Heart left ventricle (tissue), 13 donors: ENCODE results near the gene ORC5.

ENCODE experiments used
- CTCF ChIP-seq, 12 donors: fragments of 200-600 bp; sonication (generic) in 4 of 12; IDR thresholded peaks; one replicate each; pipeline versions ENCODE4 v1.5.0 to v1.8.0; 2018 to 2022; ENCODE audit warnings: antibody characterized with exemption in 12 of 12, mild to moderate bottlenecking in 5 of 12
- POLR2A ChIP-seq, 2 donors: fragments of 450-650 bp; IDR thresholded peaks; one replicate each; pipeline ENCODE4 v1.6.1; 2017; ENCODE audit warnings: antibody characterized with exemption in 2 of 2, mild to moderate bottlenecking in 2 of 2, moderate library complexity in 2 of 2
- donor health status: ischemic (EF 13 %, LVEDD 7.1; RV severe dilation, severe dysfunction).
- donor health status: DM: no; HTN: yes; CAD: no.
- donor health status: DM: no; HTN: no; CAD: no.
- donor health status: ischemic (EF 25% LVEDD 6.9; RV normal size, moderate dysfunction).
- donor health status: ischemic (EF 25% LVEDD 5.7; RV mildly dilated, moderate dysfunction).
- donor health status: ischemic (EF 35%, LVEDD 5.7; RV mildly dilated, moderate dysfunction).
- donor health status: nonischemic (EF 11% LVEDD 7.7; RV severe dilation, severe dysfunction).
- donor health status: DM: yes; HTN: yes; CAD: no.
- donor health status: PGD.
- donor health status: ischemic (EF 29% LVEDD 5.4; RV normal size, mild dysfunction).
- donor health status: nonischemic (EF 23%, LVEDD 6.1; RV moderate dilation, normal function).

GRCh38 chr7:104161244-104161643, 46.6 kb downstream of the ORC5 start:
- TF ChIP-seq CTCF (IDR thresholded peaks at IDR 0.05) (no peak), POLR2A (IDR thresholded peaks at IDR 0.05) (no peak)
